ENCODE data around the gene CA5A.

CA5A gene

DNA sequence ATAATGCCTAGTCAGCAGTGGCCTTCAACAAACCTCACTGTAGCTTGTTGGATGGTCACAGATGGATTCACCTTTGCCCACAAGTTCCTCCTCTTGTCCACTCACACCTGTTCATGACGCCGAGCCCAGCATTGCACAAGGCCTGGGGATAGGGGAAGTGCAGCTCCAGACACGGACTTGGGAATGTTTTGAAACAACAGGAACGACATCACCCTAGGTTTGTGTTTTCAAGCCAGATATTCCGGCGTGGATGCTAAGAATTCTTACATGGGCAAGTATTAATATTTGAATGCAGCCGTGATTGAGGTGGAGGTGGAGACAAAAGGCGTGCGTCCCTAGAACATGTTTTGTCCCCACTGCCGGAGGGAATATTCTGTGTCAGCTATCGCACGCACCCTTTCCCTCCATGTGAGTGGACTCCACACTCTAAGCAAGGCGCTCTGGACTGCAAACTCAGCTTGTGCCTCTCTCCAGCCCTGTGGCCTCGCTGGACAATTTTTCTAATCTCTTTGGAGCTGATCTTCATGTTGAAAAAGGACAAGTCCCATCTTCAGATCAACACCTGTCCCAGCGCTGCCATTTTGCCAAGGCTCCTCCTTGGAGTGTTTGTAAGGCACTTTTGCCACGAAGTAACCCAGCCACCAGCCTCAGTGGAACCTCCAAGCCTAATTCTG, 12.9 kb upstream of the CA5A start:
- H3K4me2 ChIP-seq (ENCODE audit: low read length), result no peak overlapping the region

DNA sequence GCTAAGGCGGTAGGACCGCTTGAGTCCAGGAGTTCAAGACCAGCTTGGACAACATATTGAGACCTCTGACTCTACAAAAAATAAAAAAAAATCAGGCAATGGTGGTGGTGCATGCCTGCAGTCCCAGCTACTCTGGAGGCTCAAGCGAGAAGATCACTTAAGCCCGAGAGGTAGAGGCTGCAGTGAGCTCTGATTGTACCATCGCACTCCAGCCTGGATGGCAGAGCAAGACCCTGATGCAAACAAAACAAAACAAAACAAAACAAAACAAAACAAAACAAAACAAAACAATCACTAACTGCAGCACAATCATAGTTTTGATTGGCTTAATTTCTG, 12.4 kb upstream of the CA5A start:
- Histone ChIP-seq H3K36me3 (replicated peaks; ENCODE audit: low read depth, low read length) (no peaks in the 10 kb centered on the region), H3K27me3 (ENCODE audit: low read depth, low read length) (no peaks in the 10 kb centered on the region), H3K4me3 (ENCODE audit: low read length) (no peak overlapping the region), H3K4me1 (ENCODE audit: low read length) (peaks cover 15% of the 10 kb centered on the region), H3K79me2 (ENCODE audit: low read length) (peaks cover 23% of the 10 kb centered on the region), H3K9ac (ENCODE audit: low read length) (no peak overlapping the region), H3K27ac (ENCODE audit: low read length) (no peak overlapping the region), H2AFZ (ENCODE audit: low read depth, low read length) (no peak overlapping the region), H3K9me3 (ENCODE audit: insufficient read depth, low read length) (no peaks in the 10 kb centered on the region), H4K20me1 (ENCODE audit: insufficient read depth, low read length) (no peaks in the 10 kb centered on the region), H3K4me2 (ENCODE audit: low read length) (no peak overlapping the region)
- TF ChIP-seq, protein P1, sequence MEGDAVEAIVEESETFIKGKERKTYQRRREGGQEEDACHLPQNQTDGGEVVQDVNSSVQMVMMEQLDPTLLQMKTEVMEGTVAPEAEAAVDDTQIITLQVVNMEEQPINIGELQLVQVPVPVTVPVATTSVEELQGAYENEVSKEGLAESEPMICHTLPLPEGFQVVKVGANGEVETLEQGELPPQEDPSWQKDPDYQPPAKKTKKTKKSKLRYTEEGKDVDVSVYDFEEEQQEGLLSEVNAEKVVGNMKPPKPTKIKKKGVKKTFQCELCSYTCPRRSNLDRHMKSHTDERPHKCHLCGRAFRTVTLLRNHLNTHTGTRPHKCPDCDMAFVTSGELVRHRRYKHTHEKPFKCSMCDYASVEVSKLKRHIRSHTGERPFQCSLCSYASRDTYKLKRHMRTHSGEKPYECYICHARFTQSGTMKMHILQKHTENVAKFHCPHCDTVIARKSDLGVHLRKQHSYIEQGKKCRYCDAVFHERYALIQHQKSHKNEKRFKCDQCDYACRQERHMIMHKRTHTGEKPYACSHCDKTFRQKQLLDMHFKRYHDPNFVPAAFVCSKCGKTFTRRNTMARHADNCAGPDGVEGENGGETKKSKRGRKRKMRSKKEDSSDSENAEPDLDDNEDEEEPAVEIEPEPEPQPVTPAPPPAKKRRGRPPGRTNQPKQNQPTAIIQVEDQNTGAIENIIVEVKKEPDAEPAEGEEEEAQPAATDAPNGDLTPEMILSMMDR (IDR thresholded peaks at IDR 0.05; ENCODE audit: low read depth, low read length), result no peak
- no peak for TF ChIP-seq EZH2phosphoT487 (IDR thresholded peaks at IDR 0.05; ENCODE audit: low read depth)

More for the DNA sequence above, 12.9 kb upstream of the CA5A start:
- Histone ChIP-seq H3K27me3 (ENCODE audit: low read depth, low read length) (no peaks in the 10 kb centered on the region), H3K36me3 (replicated peaks; ENCODE audit: low read depth, low read length) (peaks cover 3% of the 10 kb centered on the region), H3K4me1 (ENCODE audit: low read length) (peaks cover 15% of the 10 kb centered on the region), H3K27ac (ENCODE audit: low read length) (no peak overlapping the region), H2AFZ (ENCODE audit: low read depth, low read length) (no peak overlapping the region), H3K4me3 (ENCODE audit: low read length) (no peak overlapping the region), H3K9me3 (ENCODE audit: insufficient read depth, low read length) (no peaks in the 10 kb centered on the region), H4K20me1 (ENCODE audit: insufficient read depth, low read length) (no peaks in the 10 kb centered on the region), H3K79me2 (ENCODE audit: low read length) (peaks cover 28% of the 10 kb centered on the region), H3K9ac (ENCODE audit: low read length) (no peak overlapping the region)
- TF ChIP-seq, protein P1 (IDR thresholded peaks at IDR 0.05; ENCODE audit: low read depth, low read length), result no peak
- TF ChIP-seq EZH2phosphoT487 (IDR thresholded peaks at IDR 0.05; ENCODE audit: low read depth), result no peak

DNA sequence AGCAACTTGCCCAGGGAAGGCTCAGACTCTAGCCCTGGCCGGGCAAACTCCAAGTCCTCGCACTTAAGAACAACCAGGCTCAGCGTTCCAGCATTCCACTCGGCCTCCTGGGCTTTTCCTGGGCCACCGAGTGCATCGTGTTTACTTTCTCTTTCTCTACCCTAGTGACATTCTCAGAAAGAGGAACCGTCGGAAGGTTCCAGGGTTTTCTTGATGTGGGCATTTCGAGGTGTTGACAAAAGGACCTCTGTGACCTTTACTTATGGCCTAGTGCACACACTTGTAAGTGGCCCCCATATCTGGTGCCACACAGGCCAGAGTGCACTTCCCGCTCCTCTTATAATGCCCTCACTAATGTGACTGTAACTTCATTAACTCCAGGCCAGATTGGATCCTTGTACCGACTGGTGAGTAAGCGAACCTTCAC, 11.8 kb upstream of the CA5A start:
- H3K27me3 ChIP-seq (ENCODE audit: low read depth, low read length), result no peaks in the 10 kb centered on the region
- TF ChIP-seq, protein P1 (IDR thresholded peaks at IDR 0.05; ENCODE audit: low read depth, low read length), result no peak
- no peak for TF ChIP-seq EZH2phosphoT487 (IDR thresholded peaks at IDR 0.05; ENCODE audit: low read depth)
- no peak overlapping the region for H3K4me2 ChIP-seq (ENCODE audit: low read length)
- no peak overlapping the region for H3K9ac ChIP-seq (ENCODE audit: low read length)
- peaks cover 15% of the 10 kb centered on the region for H3K4me1 ChIP-seq (ENCODE audit: low read length)
- H3K27ac ChIP-seq (ENCODE audit: low read length), result no peak overlapping the region
- no peaks in the 10 kb centered on the region for H4K20me1 ChIP-seq (ENCODE audit: insufficient read depth, low read length)
- H3K4me3 ChIP-seq (ENCODE audit: low read length), result no peak overlapping the region
- no peaks in the 10 kb centered on the region for H3K9me3 ChIP-seq (ENCODE audit: insufficient read depth, low read length)
- peaks cover 17% of the 10 kb centered on the region for H3K79me2 ChIP-seq (ENCODE audit: low read length)
- no peak overlapping the region for H2AFZ ChIP-seq (ENCODE audit: low read depth, low read length)
- no peaks in the 10 kb centered on the region for H3K36me3 ChIP-seq (replicated peaks; ENCODE audit: low read depth, low read length)

DNA sequence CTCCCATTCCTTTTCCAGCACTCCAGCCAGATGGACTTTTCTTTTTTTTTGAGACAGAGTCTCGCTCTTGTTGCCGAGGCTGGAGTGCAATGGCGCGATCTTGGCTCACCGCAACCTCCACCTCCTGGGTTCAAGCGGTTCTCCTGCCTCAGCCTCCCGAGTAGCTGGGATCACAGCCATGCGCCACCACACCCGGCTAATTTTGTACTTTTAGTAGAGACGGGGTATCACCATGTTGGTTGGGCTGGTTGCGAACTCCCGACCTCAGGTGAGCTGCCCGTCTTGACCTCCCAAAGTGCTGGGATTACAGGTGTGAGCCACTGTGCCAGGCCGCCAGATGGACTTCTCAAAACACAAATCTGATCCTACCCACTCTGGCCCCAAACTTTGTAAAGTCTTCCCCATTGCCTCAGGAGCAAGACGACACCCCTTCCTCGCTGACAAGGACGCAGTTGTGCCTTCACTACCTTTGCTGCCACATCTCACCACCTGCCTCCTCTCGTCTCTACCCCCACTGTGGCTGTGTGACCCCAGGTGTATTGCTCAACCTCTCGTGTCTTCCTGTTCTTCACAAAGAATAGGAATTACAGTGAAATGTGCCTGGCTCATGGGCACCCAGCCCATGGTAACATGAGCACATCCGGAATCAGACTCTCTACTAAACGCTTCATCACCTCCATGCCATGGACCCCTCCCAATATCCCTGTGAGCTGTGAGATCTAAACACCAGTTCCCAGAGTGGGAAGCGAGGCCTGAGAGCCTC, 11.2 kb upstream of the CA5A start:
- Histone ChIP-seq H3K9ac (ENCODE audit: low read length) (no peak overlapping the region), H3K27ac (ENCODE audit: low read length) (no peak overlapping the region), H3K4me2 (ENCODE audit: low read length) (no peak overlapping the region), H3K36me3 (replicated peaks; ENCODE audit: low read depth, low read length) (no peaks in the 10 kb centered on the region), H3K9me3 (ENCODE audit: insufficient read depth, low read length) (no peaks in the 10 kb centered on the region), H3K4me3 (ENCODE audit: low read length) (no peak overlapping the region), H2AFZ (ENCODE audit: low read depth, low read length) (no peak overlapping the region), H3K79me2 (ENCODE audit: low read length) (peaks cover 11% of the 10 kb centered on the region), H4K20me1 (ENCODE audit: insufficient read depth, low read length) (no peaks in the 10 kb centered on the region), H3K4me1 (ENCODE audit: low read length) (peaks cover 11% of the 10 kb centered on the region), H3K27me3 (ENCODE audit: low read depth, low read length) (no peaks in the 10 kb centered on the region)
- no peak for TF ChIP-seq EZH2phosphoT487 (IDR thresholded peaks at IDR 0.05; ENCODE audit: low read depth)
- TF ChIP-seq, protein P1 (IDR thresholded peaks at IDR 0.05; ENCODE audit: low read depth, low read length), result no peak

All from OCI-LY3 (cell line).